ENCODE results near the gene FLT4. TPM values are rescaled to one million over a fixed set of nuclear protein-coding genes. Genes with fewer than 3 reads are reported as not detected.

The FLT4 gene
- total RNA-seq, 4 donors from 2014 or later = 7.6 to 15.2 (median 10.4) TPM

DNA sequence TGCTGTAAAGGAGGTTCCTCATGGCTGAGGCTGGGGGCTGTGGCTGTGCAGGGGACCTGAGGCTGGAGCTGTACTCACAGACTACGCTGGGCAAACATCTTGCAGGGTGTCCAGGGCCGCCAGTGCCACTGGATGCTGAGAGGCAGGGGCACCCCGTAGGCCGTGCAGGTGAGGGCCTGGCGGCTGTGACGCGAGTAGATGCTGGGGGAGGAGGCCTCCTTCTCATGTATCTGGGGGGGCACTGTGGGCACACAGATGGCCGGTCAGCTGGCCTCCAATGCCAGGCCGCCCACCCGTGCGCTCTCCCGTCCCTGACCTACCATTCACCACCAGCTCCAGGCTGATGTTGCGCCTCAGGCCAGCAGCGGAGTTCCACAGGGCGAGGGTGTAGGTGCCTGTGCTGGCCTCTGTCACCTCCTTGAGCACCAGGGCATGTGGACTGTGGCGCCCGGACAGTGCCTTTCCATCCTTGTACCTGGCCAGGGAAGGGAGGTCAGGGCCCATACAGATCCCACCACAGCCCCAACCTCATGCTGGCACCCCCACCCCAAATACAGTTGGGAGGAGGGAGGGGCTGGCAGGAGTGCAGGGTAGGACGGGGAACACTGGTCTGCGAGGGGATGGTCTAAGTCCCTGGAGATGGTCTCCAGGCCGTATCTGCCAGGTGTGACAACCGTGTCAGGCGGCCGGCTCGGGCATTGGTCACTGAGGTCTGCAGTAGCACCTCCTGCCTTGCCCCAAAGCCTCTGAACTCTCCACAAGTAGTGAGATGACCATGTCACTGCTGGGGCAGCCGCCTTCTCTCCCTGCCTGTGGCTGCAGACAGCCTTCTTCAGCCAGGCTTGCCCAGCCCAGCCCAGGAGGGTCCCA is 23.4 kb downstream of the FLT4 start:
- Histone ChIP-seq H3K4me1 (no peaks in the 10 kb centered on the region), H3K27ac (no peak overlapping the region), H3K27me3 (peaks cover 34% of the 10 kb centered on the region), H3K4me3 (no peak overlapping the region), H3K9me3 (no peaks in the 10 kb centered on the region), H3K36me3 (no peaks in the 10 kb centered on the region)
- no peak for ATAC-seq
- WGBS, 2 donors (ENCODE audit: low coverage in 1 of 2) = 75% methylated on average over 2 of the region's 25 CpGs; no CpG with 5 or more reads in 1 of the 2 donors
- TF ChIP-seq EP300 (IDR thresholded peaks at IDR 0.05) = no peak
- no peak for TF ChIP-seq POLR2AphosphoS5 (IDR thresholded peaks at IDR 0.05)
- TF ChIP-seq CTCF (IDR thresholded peaks at IDR 0.05) = no peak
- TF ChIP-seq POLR2A (IDR thresholded peaks at IDR 0.05) = no peak

DNA sequence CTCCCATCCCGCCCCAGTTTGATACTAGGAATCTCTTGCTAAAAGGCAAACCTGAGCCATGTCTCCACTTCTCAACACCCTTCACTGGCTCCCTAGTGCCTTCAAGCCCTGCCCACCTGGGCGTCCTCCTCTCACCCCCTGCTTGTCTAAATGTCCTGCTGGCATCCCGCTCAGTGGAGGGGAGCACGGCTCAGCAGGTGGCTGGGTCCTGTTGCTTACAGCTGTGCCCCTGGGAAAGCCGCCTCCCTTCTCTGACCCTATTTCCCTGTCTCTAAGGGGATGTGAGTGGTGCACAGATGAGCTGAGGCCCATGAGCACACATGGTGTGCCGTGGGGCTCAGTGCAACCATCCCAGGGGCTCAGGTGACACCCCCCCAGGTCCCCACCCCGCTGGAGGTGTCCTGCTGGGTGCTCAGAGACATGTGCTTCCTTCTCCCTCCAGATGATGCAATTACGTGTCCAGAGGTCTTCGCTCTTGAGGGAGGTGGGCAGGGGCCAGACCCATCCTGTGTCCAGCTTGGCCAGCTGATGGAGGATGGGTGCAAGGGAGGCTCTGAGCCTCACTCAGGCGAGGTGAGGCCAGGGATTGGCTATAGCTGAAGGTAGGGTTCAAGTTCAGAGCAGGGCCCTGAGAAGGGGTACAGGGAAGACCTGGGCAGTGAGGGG is 24.1 kb downstream of the FLT4 start:
- 86 to 90% methylated on average over 1 to 2 of the region's 10 CpGs for WGBS, 2 donors (ENCODE audit: low coverage in 1 of 2)
- Histone ChIP-seq H3K9me3 (no peaks in the 10 kb centered on the region), H3K4me1 (no peaks in the 10 kb centered on the region), H3K27ac (no peak overlapping the region), H3K36me3 (no peaks in the 10 kb centered on the region), H3K4me3 (no peak overlapping the region), H3K27me3 (peaks cover 34% of the 10 kb centered on the region)
- no peak for ATAC-seq
- TF ChIP-seq POLR2AphosphoS5 (IDR thresholded peaks at IDR 0.05) (no peak), CTCF (IDR thresholded peaks at IDR 0.05) (no peak), EP300 (IDR thresholded peaks at IDR 0.05) (no peak), POLR2A (IDR thresholded peaks at IDR 0.05) (no peak)

DNA sequence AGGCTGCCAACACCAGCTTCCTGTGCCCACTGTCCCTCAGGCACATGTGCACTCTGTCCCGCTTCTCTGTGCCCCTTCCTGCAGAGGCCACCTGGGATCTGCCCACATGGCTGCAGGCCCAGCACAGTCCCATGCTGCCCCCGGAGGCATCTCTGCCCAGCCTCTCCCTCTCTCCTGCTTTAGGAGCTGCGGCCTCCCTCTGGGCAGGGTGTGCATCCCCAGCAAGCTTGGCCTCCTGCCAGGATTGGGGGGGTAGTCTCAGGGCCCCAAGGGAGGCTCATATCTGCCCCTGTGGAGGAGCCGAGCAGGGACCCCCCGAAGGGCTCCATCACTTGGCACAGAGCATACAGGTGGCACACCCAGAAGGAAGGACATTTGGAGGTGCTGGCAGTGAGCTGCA is 24.8 kb downstream of the FLT4 start:
- ATAC-seq = no peak
- no peaks in the 10 kb centered on the region for H3K36me3 ChIP-seq
- H3K4me1 ChIP-seq = no peaks in the 10 kb centered on the region
- no peak overlapping the region for H3K4me3 ChIP-seq
- peaks cover 36% of the 10 kb centered on the region for H3K27me3 ChIP-seq
- WGBS, 2 donors (ENCODE audit: low coverage in 1 of 2) = 88% methylated on average over 1 of the region's 5 CpGs; no CpG with 5 or more reads in 1 of the 2 donors
- no peaks in the 10 kb centered on the region for H3K9me3 ChIP-seq
- TF ChIP-seq POLR2A (IDR thresholded peaks at IDR 0.05) = no peak
- no peak for TF ChIP-seq CTCF (IDR thresholded peaks at IDR 0.05)
- TF ChIP-seq POLR2AphosphoS5 (IDR thresholded peaks at IDR 0.05) = no peak
- no peak for TF ChIP-seq EP300 (IDR thresholded peaks at IDR 0.05)
- no peak overlapping the region for H3K27ac ChIP-seq

DNA sequence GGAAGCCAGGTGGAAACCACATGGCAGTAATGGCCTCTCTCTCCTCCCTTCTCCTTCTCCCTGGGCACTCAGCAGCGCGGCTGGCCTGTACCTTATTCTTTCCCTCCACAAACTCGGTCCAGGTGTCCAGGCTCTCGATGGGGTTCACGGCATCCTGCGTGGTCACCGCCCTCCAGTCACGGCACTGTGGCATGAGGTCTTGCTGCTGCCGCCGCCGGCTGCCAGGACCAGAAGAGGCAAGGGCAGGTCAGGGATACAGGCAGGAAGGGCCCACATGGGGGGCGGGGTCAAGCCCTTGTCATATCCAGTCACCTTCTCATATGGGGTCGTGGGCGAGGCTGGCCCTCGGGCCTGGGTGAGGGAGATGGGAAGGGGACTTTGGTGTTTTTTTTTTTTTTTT is 25.6 kb downstream of the FLT4 start:
- Histone ChIP-seq H3K9me3 (no peaks in the 10 kb centered on the region), H3K4me1 (peaks cover 0 to 7% (median 0%) of the 10 kb centered on the region in 3 donors), H3K4me3 (no peak overlapping the region), H3K27ac (peak overlapping the region in 1 of 4 donors; percentile 20), H3K27me3 (peaks cover 39% of the 10 kb centered on the region), H3K36me3 (no peaks in the 10 kb centered on the region)
- TF ChIP-seq EP300 (IDR thresholded peaks at IDR 0.05) (no peak), POLR2A (IDR thresholded peaks at IDR 0.05) (no peak), POLR2AphosphoS5 (IDR thresholded peaks at IDR 0.05) (no peak), CTCF (IDR thresholded peaks at IDR 0.05) (no peak)
- 100% methylated on average over 2 of the region's 15 CpGs; no CpG with 5 or more reads in 1 of the 2 donors for WGBS, 2 donors (ENCODE audit: low coverage in 1 of 2)
- ATAC-seq = no peak
